Stimulated activated CD4-positive, alpha-beta T cell treated with anti-CD3 and anti-CD28 coated beads, Interleukin-2, amount 100 ng/mL, for 4 hours (primary cell): ENCODE measurements around the gene SERPIND1.
"Not testable (repeated sequence)": the region's sequence is repeated elsewhere in the genome, so short reads cannot be mapped to it uniquely, and the experiment has no call there.

Source experiments
- DNase-seq: peaks from one replicate; pipeline ENCODE4 v3.0.0-alpha.2; 2020; ENCODE audit warnings: low read depth

Gene SERPIND1

GRCh38 chr22:20815477-20816050 lies 41.7 kb downstream of the SERPIND1 start:
- no peak for DNase-seq

GRCh38 chr22:20816559-20816958 lies 42.6 kb downstream of the SERPIND1 start:
- no peak for DNase-seq

GRCh38 chr22:20818471-20818870 lies 44.6 kb downstream of the SERPIND1 start:
- no peak for DNase-seq

- DNase-seq: no peak
Measured at GRCh38 chr22:20819471-20819870, 45.6 kb downstream of the SERPIND1 start.

GRCh38 chr22:20821717-20822239 lies 47.9 kb downstream of the SERPIND1 start:
- not testable (repeated sequence) for DNase-seq

- DNase-seq: no peak
Measured at GRCh38 chr22:20822240-20822639, 48.3 kb downstream of the SERPIND1 start.

- DNase-seq: no peak
Measured at GRCh38 chr22:20823264-20823663, 49.4 kb downstream of the SERPIND1 start.

GRCh38 chr22:20825216-20825615 lies 51.3 kb downstream of the SERPIND1 start:
- DNase-seq: not testable (repeated sequence)

GRCh38 chr22:20825624-20826023 lies 51.7 kb downstream of the SERPIND1 start:
- DNase-seq: no peak

- DNase-seq: not testable (repeated sequence)
Measured at GRCh38 chr22:20826373-20827152, 52.6 kb downstream of the SERPIND1 start.

- DNase-seq: no peak
Measured at GRCh38 chr22:20829491-20830134, 55.7 kb downstream of the SERPIND1 start.

- no peak for DNase-seq
Measured at GRCh38 chr22:20833225-20833665, 59.3 kb downstream of the SERPIND1 start.

- no peak for DNase-seq
Measured at GRCh38 chr22:20834206-20834605, 60.3 kb downstream of the SERPIND1 start.

- no peak for DNase-seq
Measured at GRCh38 chr22:20834725-20835124, 60.8 kb downstream of the SERPIND1 start.
